ENCODE measurements around the gene CDH24. TPM values are rescaled to one million over a fixed set of nuclear protein-coding genes. Genes with fewer than 3 reads are reported as not detected.

Gene CDH24
- total and polyA plus RNA-seq, 2 of the 4 experiments (the other 2 are of a cell fraction): 3.9 to 24.4 TPM

DNA sequence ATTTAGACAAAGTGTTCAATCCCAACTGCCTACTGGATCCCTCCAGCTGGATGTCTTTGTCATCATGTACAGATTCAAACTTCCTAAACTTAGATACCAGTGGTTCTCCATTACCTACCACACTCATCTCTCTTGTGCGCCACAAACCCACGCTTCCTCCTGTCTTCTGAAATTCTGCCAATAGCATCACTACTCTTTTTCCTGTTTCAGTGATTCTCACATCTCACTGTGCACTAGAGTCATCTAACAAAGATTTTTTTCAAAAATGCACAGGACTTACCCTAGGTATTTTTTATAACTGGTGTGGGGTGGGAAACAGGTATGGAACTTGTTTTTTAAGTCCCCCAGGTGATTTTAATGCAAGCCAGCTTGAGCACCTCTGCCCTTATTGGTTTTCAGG is 28.5 kb downstream of the CDH24 start:
- H3K9me3 ChIP-seq (ENCODE audit: control insufficient read depth, insufficient read depth, low read length): no peaks in the 10 kb centered on the region
- DNase-seq (peak; percentile 61), ATAC-seq (ENCODE audit: low read depth) (no peak)
- H3K23ac ChIP-seq (ENCODE audit: low read depth, low read length): no peak overlapping the region; the same call in 1 of the 2 replicates
- dilution Hi-C loops (cut with HindIII; ENCODE audit: low sequenced_read_pairs, unreplicated experiment) (no loop called here), in situ Hi-C loops (cut with MboI; ENCODE audit: low sequenced_read_pairs) (no loop called here), intact Hi-C loops (cut with micrococcal nuclease) (no loop called here)
- H3K4ac ChIP-seq (ENCODE audit: low read depth, low read length): no peak overlapping the region
- 62% methylated on average over 2 of the region's 2 CpGs; no CpG with 5 or more reads in 1 of the 2 experiments for whole genome bisulfite sequencing, 2 experiments (ENCODE audit: extremely low coverage in 2 of 2, insufficient read length in 1 of 2)
- no peak overlapping the region for H3K9ac ChIP-seq (ENCODE audit: low read depth, low read length)
- no peak overlapping the region for H2AK5ac ChIP-seq (ENCODE audit: low read depth, low read length)
- peaks cover 15% of the 10 kb centered on the region for H4K20me1 ChIP-seq (ENCODE audit: insufficient read depth, low read length)
- no peak overlapping the region for H4K8ac ChIP-seq (ENCODE audit: low read depth in 2 of 2, low read length in 2 of 2)
- H3K4me3 ChIP-seq (ENCODE audit: insufficient read depth, low read depth, low read length): no peak overlapping the region
- H3K36me3 ChIP-seq (ENCODE audit: control insufficient read depth, insufficient read depth, low read length): peaks cover 28% of the 10 kb centered on the region
- no peak overlapping the region for H3K27ac ChIP-seq (ENCODE audit: insufficient read depth, low read length)
- no peak overlapping the region for H3K4me2 ChIP-seq (ENCODE audit: low read depth, low read length)
- H2BK20ac ChIP-seq (ENCODE audit: low read depth, low read length): no peak overlapping the region
- no peak overlapping the region for H2AK9ac ChIP-seq (replicated peaks; ENCODE audit: low read depth, low read length, poor library complexity)
- no peak overlapping the region for H3K18ac ChIP-seq (ENCODE audit: low read depth, low read length)
- H2BK15ac ChIP-seq (ENCODE audit: low read depth, low read length): no peak overlapping the region
- ChIA-PET CTCF (interaction anchor here (1.0 to 1.6 kb wide), 3 partner anchors 20 to 34 kb away, joined by 3 to 5 read pairs (median 3); no protein-coding TSS in a partner anchor), POLR2A (ENCODE audit: unreplicated experiment) (interaction anchor here (0.6 kb wide), 1 partner anchor 12 kb away, joined by 3 read pairs; no protein-coding TSS in a partner anchor)
- no peak overlapping the region for H2BK120ac ChIP-seq (ENCODE audit: low read depth, low read length)
- H3K4me1 ChIP-seq (ENCODE audit: control insufficient read depth, insufficient read depth, low read length): peaks cover 16% of the 10 kb centered on the region
- H3K9me1 ChIP-seq (ENCODE audit: insufficient read depth, low read length): peaks cover 14% of the 10 kb centered on the region
- no peak overlapping the region for H3K14ac ChIP-seq (replicated peaks; ENCODE audit: low read depth, low read length)
- peaks cover 31 to 49% of the 10 kb centered on the region in 2 experiments for H3K79me1 ChIP-seq (ENCODE audit: low read depth in 1 of 2, low read length in 2 of 2)
- TF ChIP-seq SMC3 (IDR thresholded peaks at IDR 0.05; ENCODE audit: low read depth, low read length) (no peak), FOS (IDR thresholded peaks at IDR 0.05; ENCODE audit: low read depth, low read length) (no peak), NFE2L2 (IDR thresholded peaks at IDR 0.05; ENCODE audit: low read depth, low read length) (no peak), RFX5 (IDR thresholded peaks at IDR 0.05; ENCODE audit: low read depth, low read length) (no peak), CEBPB (IDR thresholded peaks at IDR 0.05; ENCODE audit: low read depth, low read length) (no peak), BHLHE40 (IDR thresholded peaks at IDR 0.05; ENCODE audit: low read depth, low read length) (no peak), POLR2A (IDR thresholded peaks at IDR 0.05; ENCODE audit: low read depth, low read length) (no peak), CHD1 (IDR thresholded peaks at IDR 0.05; ENCODE audit: low read depth, low read length) (no peak), MXI1 (IDR thresholded peaks at IDR 0.05; ENCODE audit: borderline replicate concordance, low read depth, low read length) (no peak), MAZ (IDR thresholded peaks at IDR 0.05; ENCODE audit: borderline replicate concordance, low read depth, low read length) (no peak), CTCF (conservative IDR thresholded peaks at IDR 0.05; ENCODE audit: low read depth, low read length) (no peak), RCOR1 (IDR thresholded peaks at IDR 0.05; ENCODE audit: insufficient replicate concordance, low read length) (no peak)
- TF ChIP-seq, protein P1, sequence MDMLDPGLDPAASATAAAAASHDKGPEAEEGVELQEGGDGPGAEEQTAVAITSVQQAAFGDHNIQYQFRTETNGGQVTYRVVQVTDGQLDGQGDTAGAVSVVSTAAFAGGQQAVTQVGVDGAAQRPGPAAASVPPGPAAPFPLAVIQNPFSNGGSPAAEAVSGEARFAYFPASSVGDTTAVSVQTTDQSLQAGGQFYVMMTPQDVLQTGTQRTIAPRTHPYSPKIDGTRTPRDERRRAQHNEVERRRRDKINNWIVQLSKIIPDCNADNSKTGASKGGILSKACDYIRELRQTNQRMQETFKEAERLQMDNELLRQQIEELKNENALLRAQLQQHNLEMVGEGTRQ (IDR thresholded peaks at IDR 0.05; ENCODE audit: low read depth, low read length): no peak
- H3K56ac ChIP-seq (ENCODE audit: extremely low read depth, insufficient read depth, low read length): no peak overlapping the region
- H3K27me3 ChIP-seq (ENCODE audit: control insufficient read depth, insufficient read depth, low read length): no peaks in the 10 kb centered on the region
- H2AFZ ChIP-seq (replicated peaks; ENCODE audit: low read length, poor library complexity): no peak overlapping the region
- no peak overlapping the region for H4K91ac ChIP-seq (ENCODE audit: insufficient read depth, low read depth, low read length)
- H4K5ac ChIP-seq (ENCODE audit: low read depth, low read length): no peak overlapping the region
- H2BK5ac ChIP-seq (ENCODE audit: low read depth, low read length, poor library complexity, severe bottlenecking): no peak overlapping the region
- no TSS peak for BruUV-seq (replicated peaks)

All from IMR-90 (cell line).